Neutrophil (primary cell): Measurements from ENCODE around the gene CPN2.

ENCODE experiments used
- H3K27ac ChIP-seq: fragments of 200-600 bp; sonication (generic); 2 replicates; pipeline ENCODE4 v1.5.1; 2016; ENCODE audit warnings: mild to moderate bottlenecking, moderate library complexity
- H3K27me3 ChIP-seq: fragments of 200-600 bp; sonication (generic); 2 replicates; pipeline ENCODE4 v1.6.0; 2016; ENCODE audit warnings: mild to moderate bottlenecking
- H3K36me3 ChIP-seq: fragments of 200-600 bp; sonication (generic); 2 replicates; pipeline ENCODE4 v1.5.1; 2017
- H3K4me1 ChIP-seq, 2 experiments: fragments of 200-600 bp in 1 of 2; sonication (generic) in 1 of 2; 1 replicate in 1 of 2; 2 replicates in 1 of 2; pipeline versions ENCODE4 v1.5.1 to v1.6.1; 2013 to 2016; ENCODE audit warnings: low read depth in 1 of 2, low read length in 1 of 2, mild to moderate bottlenecking in 1 of 2, moderate library complexity in 1 of 2; ENCODE audit not compliant: control insufficient read depth in 1 of 2, insufficient read depth in 1 of 2
- H3K4me3 ChIP-seq, 2 experiments: fragments of 200-600 bp in 1 of 2; sonication (generic) in 1 of 2; 1 replicate in 1 of 2; 2 replicates in 1 of 2; pipeline ENCODE4 v1.5.1; 2013 to 2016; ENCODE audit warnings: low read depth in 1 of 2, low read length in 1 of 2, mild to moderate bottlenecking in 1 of 2, moderate library complexity in 1 of 2
- H3K9me3 ChIP-seq: fragments of 200-600 bp; sonication (generic); 2 replicates; pipeline ENCODE4 v1.5.1; 2016
- TF ChIP-seq, protein P1 (sequence below): fragments of 200-600 bp; sonication (generic); IDR thresholded peaks from 2 replicates; pipeline ENCODE4 v1.5.1; 2016; ENCODE audit warnings: antibody characterized with exemption

The CPN2 gene

GRCh38 chr3:194384156-194384555 is 33.0 kb upstream of the CPN2 start:
- no peaks in the 10 kb centered on the region for H3K9me3 ChIP-seq
- H3K4me3 ChIP-seq, result no peak overlapping the region
- no peaks in the 10 kb centered on the region for H3K36me3 ChIP-seq
- peaks cover 49% of the 10 kb centered on the region for H3K27me3 ChIP-seq
- no peak overlapping the region for H3K27ac ChIP-seq
- TF ChIP-seq, protein P1, sequence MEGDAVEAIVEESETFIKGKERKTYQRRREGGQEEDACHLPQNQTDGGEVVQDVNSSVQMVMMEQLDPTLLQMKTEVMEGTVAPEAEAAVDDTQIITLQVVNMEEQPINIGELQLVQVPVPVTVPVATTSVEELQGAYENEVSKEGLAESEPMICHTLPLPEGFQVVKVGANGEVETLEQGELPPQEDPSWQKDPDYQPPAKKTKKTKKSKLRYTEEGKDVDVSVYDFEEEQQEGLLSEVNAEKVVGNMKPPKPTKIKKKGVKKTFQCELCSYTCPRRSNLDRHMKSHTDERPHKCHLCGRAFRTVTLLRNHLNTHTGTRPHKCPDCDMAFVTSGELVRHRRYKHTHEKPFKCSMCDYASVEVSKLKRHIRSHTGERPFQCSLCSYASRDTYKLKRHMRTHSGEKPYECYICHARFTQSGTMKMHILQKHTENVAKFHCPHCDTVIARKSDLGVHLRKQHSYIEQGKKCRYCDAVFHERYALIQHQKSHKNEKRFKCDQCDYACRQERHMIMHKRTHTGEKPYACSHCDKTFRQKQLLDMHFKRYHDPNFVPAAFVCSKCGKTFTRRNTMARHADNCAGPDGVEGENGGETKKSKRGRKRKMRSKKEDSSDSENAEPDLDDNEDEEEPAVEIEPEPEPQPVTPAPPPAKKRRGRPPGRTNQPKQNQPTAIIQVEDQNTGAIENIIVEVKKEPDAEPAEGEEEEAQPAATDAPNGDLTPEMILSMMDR, result no peak
- no peaks in the 10 kb centered on the region for H3K4me1 ChIP-seq

GRCh38 chr3:194383276-194383940 is 32.3 kb upstream of the CPN2 start:
- TF ChIP-seq, protein P1, result no peak
- no peak overlapping the region for H3K27ac ChIP-seq

DNA sequence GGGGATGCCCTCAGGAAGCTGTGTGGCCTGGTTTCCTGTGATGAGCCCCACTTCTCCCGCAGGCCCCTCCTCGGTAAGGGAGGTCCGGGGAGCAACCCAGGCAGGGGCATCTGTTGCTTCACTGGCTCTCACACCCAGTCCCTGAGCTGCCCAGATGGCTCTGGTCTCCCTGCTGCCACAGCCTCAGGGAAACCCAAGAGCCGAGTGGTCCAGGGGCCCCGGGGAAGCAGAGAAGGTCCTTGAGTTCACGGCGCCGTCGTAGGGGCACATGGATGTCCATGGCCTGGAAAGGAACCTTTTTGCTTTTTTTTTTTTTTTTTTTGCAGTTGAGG is 31.7 kb upstream of the CPN2 start:
- TF ChIP-seq, protein P1, result no peak
- H3K27me3 ChIP-seq, result peaks cover 45% of the 10 kb centered on the region
- H3K27ac ChIP-seq, result no peak overlapping the region
- no peak overlapping the region for H3K4me3 ChIP-seq
- no peaks in the 10 kb centered on the region for H3K36me3 ChIP-seq
- H3K4me1 ChIP-seq, result no peaks in the 10 kb centered on the region
- H3K9me3 ChIP-seq, result no peaks in the 10 kb centered on the region

More at GRCh38 chr3:194383276-194383940, 32.3 kb upstream of the CPN2 start:
- Histone ChIP-seq H3K27me3 (peaks cover 45% of the 10 kb centered on the region), H3K4me1 (no peaks in the 10 kb centered on the region), H3K4me3 (no peak overlapping the region), H3K36me3 (no peaks in the 10 kb centered on the region), H3K9me3 (no peaks in the 10 kb centered on the region)

GRCh38 chr3:194382196-194382891 is 31.2 kb upstream of the CPN2 start:
- H3K36me3 ChIP-seq, result no peaks in the 10 kb centered on the region
- TF ChIP-seq, protein P1, result no peak

DNA sequence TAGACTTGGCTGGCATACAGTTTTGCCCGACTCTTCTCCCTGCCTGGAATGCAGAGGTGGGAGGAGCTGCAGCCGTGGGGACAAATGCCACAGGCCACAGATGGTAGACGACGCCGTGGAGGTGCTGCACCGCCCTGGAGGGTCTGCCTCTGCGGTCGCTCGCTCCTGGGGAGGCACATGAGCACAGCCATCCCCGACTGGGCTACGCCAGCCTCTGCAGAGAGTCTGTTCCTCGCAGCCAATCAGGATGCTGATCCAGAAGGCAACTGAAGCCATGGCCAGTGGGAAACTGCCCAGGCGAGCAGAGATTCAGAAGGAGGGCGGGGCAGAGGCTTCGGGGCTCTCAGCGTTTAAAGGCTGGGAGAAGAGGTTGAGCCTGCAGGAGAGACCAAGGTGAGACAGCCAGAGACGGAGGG is 30.3 kb upstream of the CPN2 start:
- no peak overlapping the region for H3K27ac ChIP-seq
- TF ChIP-seq, protein P1, result no peak
- H3K27me3 ChIP-seq, result peaks cover 52% of the 10 kb centered on the region
- H3K9me3 ChIP-seq, result no peaks in the 10 kb centered on the region
- no peaks in the 10 kb centered on the region for H3K36me3 ChIP-seq
- H3K4me1 ChIP-seq, result no peaks in the 10 kb centered on the region
- no peak overlapping the region for H3K4me3 ChIP-seq

More at GRCh38 chr3:194382196-194382891, 31.2 kb upstream of the CPN2 start:
- Histone ChIP-seq H3K9me3 (no peaks in the 10 kb centered on the region), H3K4me1 (no peaks in the 10 kb centered on the region), H3K27me3 (peaks cover 49% of the 10 kb centered on the region), H3K4me3 (no peak overlapping the region), H3K27ac (no peak overlapping the region)
